H1 (cell line): Measurements from ENCODE around the gene RPL28. TPM values are rescaled to one million over a fixed set of nuclear protein-coding genes. Genes with fewer than 3 reads are reported as not detected.

ENCODE experiments used
- CTCF ChIA-PET: fragments of 300-600 bp; sonication (Branson Sonifier 250); formaldehyde crosslinking; loops from one replicate; lab custom pipeline; 2021; ENCODE audit not compliant: partially characterized antibody; lab: Charles Lee
- POLR2A ChIA-PET: fragments of 300-600 bp; sonication (Branson Sonifier 250); formaldehyde crosslinking; loops from one replicate; lab custom pipeline; 2021; ENCODE audit warnings: inconsistent platforms; ENCODE audit not compliant: partially characterized antibody; lab: Charles Lee
- DNase-seq, 2 experiments: peaks; one replicate each; pipeline versions ENCODE4 v3.0.0 to v3.0.0-alpha.2; 2010 to 2022; ENCODE audit warnings: low spot score in 2 of 2, low read depth in 1 of 2, mixed read lengths in 1 of 2
- FAIRE-seq: peaks from 2 replicates; lab custom pipeline; 2011; peaks lifted over from hg19 to GRCh38; lab: Jason Lieb, UNC
- H2AFZ ChIP-seq: 2 replicates; pipeline ENCODE4 v1.8.1; 2012; ENCODE audit warnings: low read length, inconsistent platforms
- H2AK5ac ChIP-seq: 2 replicates; pipeline ENCODE4 v1.6.1; 2013; ENCODE audit warnings: low read depth, low read length
- H2BK120ac ChIP-seq: replicated peaks from 2 replicates; pipeline ENCODE3; 2013; ENCODE audit warnings: low read depth, low read length, inconsistent platforms
- H2BK12ac ChIP-seq: 2 replicates; pipeline ENCODE4 v1.6.1; 2013; ENCODE audit warnings: low read depth, low read length
- H2BK15ac ChIP-seq: 2 replicates; pipeline ENCODE4 v1.6.1; 2013; ENCODE audit warnings: low read length
- H2BK20ac ChIP-seq: 2 replicates; pipeline ENCODE4 v1.6.1; 2013; ENCODE audit warnings: low read length
- H2BK5ac ChIP-seq: 2 replicates; pipeline ENCODE4 v1.6.1; 2013; ENCODE audit warnings: low read depth, low read length
- H3K14ac ChIP-seq: 2 replicates; pipeline ENCODE4 v1.6.1; 2013; ENCODE audit warnings: inconsistent platforms; ENCODE audit not compliant: insufficient read length
- H3K18ac ChIP-seq: 2 replicates; pipeline ENCODE4 v1.6.1; 2013; ENCODE audit warnings: low read length; ENCODE audit errors: extremely low read depth
- H3K23ac ChIP-seq: 2 replicates; pipeline ENCODE4 v1.6.1; 2013; ENCODE audit warnings: inconsistent platforms; ENCODE audit not compliant: insufficient read length
- H3K23me2 ChIP-seq: 2 replicates; pipeline ENCODE4 v1.6.1; 2013; ENCODE audit warnings: low read depth, low read length
- H3K27ac ChIP-seq: 2 replicates; pipeline ENCODE4 v1.6.1; 2011; ENCODE audit warnings: low read depth, low read length, inconsistent platforms
- H3K27me3 ChIP-seq, 4 experiments: replicated peaks in 1 of 4; 1 replicate in 1 of 4; 2 replicates in 3 of 4; pipeline versions ENCODE4 v1.6.1 to v1.8.1; 2011 to 2013; ENCODE audit warnings: low read length in 3 of 4, mild to moderate bottlenecking in 3 of 4, inconsistent platforms in 2 of 4, mixed read lengths in 2 of 4, moderate library complexity in 1 of 4; ENCODE audit not compliant: control insufficient read depth in 3 of 4, insufficient read depth in 3 of 4; ENCODE audit errors: extremely low read depth in 1 of 4
- H3K36me3 ChIP-seq, 4 experiments: 2 replicates each; pipeline versions ENCODE4 v1.6.1 to v1.8.1; 2011 to 2013; ENCODE audit warnings: mild to moderate bottlenecking in 4 of 4, low read length in 3 of 4, moderate library complexity in 2 of 4, control low read depth in 1 of 4, inconsistent platforms in 1 of 4; ENCODE audit not compliant: insufficient read depth in 4 of 4, control insufficient read depth in 2 of 4
- H3K4ac ChIP-seq: replicated peaks from 2 replicates; pipeline ENCODE3; 2013; ENCODE audit warnings: low read length, low read depth, mixed read lengths, inconsistent platforms; ENCODE audit not compliant: insufficient read length
- H3K4me1 ChIP-seq, 4 experiments: replicated peaks in 1 of 4; 1 replicate in 1 of 4; 2 replicates in 3 of 4; pipeline versions ENCODE4 v1.6.1 to v1.8.1; 2011 to 2013; ENCODE audit warnings: low read length in 3 of 4, inconsistent platforms in 2 of 4, mixed read lengths in 1 of 4; ENCODE audit not compliant: insufficient read depth in 4 of 4, control insufficient read depth in 3 of 4
- H3K4me2 ChIP-seq, 2 experiments: 2 replicates each; pipeline versions ENCODE4 v1.6.1 to v1.8.1; 2011 to 2013; ENCODE audit warnings: low read depth in 2 of 2, low read length in 2 of 2, control low read depth in 1 of 2, inconsistent platforms in 1 of 2, mild to moderate bottlenecking in 1 of 2; ENCODE audit not compliant: insufficient read depth in 1 of 2
- H3K4me3 ChIP-seq, 4 experiments: fragments of 200-600, 300-600 bp in 1 of 4; sonication (generic), shearing (Covaris generic), sonication (Bioruptor Twin) in 1 of 4; 2 replicates each; pipeline versions ENCODE4 v1.5.1 to v1.8.1; 2011 to 2016; ENCODE audit warnings: low read length in 4 of 4, low read depth in 3 of 4, control low read depth in 2 of 4, inconsistent platforms in 2 of 4, mild to moderate bottlenecking in 2 of 4, mixed read lengths in 1 of 4, moderate library complexity in 1 of 4; ENCODE audit not compliant: insufficient read depth in 2 of 4; ENCODE audit errors: extremely low read depth in 1 of 4
- H3K56ac ChIP-seq: replicated peaks from 2 replicates; pipeline ENCODE3; 2013; ENCODE audit warnings: low read depth, mild to moderate bottlenecking, mixed read lengths, low read length, inconsistent platforms; ENCODE audit not compliant: insufficient read length
- H3K79me1 ChIP-seq: 2 replicates; pipeline ENCODE4 v1.6.1; 2013; ENCODE audit warnings: low read depth, low read length, control low read depth
- H3K79me2 ChIP-seq, 2 experiments: 2 replicates each; pipeline versions ENCODE4 v1.6.1 to v1.8.1; 2012 to 2013; ENCODE audit warnings: low read length in 2 of 2, mild to moderate bottlenecking in 2 of 2, inconsistent platforms in 1 of 2; ENCODE audit not compliant: insufficient read depth in 2 of 2, control insufficient read depth in 1 of 2
- H3K9ac ChIP-seq, 4 experiments: replicated peaks in 1 of 4; 1 replicate in 1 of 4; 2 replicates in 3 of 4; pipeline versions ENCODE4 v1.6.1 to v1.8.1; 2011 to 2013; ENCODE audit warnings: low read depth in 3 of 4, low read length in 3 of 4, control low read depth in 2 of 4, mild to moderate bottlenecking in 2 of 4, moderate library complexity in 2 of 4, inconsistent platforms in 1 of 4; ENCODE audit errors: extremely low read depth in 1 of 4
- H3K9me3 ChIP-seq, 2 experiments: 2 replicates each; pipeline versions ENCODE4 v1.6.1 to v1.8.1; 2012 to 2013; ENCODE audit warnings: mild to moderate bottlenecking in 2 of 2, moderate library complexity in 2 of 2, control low read depth in 1 of 2, inconsistent platforms in 1 of 2, low read depth in 1 of 2, low read length in 1 of 2, mixed read lengths in 1 of 2; ENCODE audit not compliant: insufficient read depth in 2 of 2
- H4K20me1 ChIP-seq, 2 experiments: replicated peaks in 1 of 2; 2 replicates each; pipeline versions ENCODE3 to v1.8.1; 2011 to 2013; ENCODE audit warnings: inconsistent platforms in 2 of 2, low read length in 2 of 2, mild to moderate bottlenecking in 1 of 2; ENCODE audit not compliant: insufficient read depth in 2 of 2, control insufficient read depth in 1 of 2
- H4K5ac ChIP-seq: 2 replicates; pipeline ENCODE4 v1.6.1; 2013; ENCODE audit warnings: low read length, low read depth, mixed read lengths, inconsistent platforms; ENCODE audit not compliant: insufficient read length
- H4K8ac ChIP-seq: 2 replicates; pipeline ENCODE4 v1.8.0; 2013; ENCODE audit warnings: mild to moderate bottlenecking, moderate library complexity, low read length, inconsistent platforms; ENCODE audit not compliant: insufficient read depth; ENCODE audit errors: extremely low read depth
- H4K91ac ChIP-seq: replicated peaks from 2 replicates; pipeline ENCODE3; 2013; ENCODE audit warnings: low read length, mixed read lengths, inconsistent platforms; ENCODE audit not compliant: insufficient read length
- ATF2 ChIP-seq: IDR thresholded peaks from 2 replicates; pipeline ENCODE4 v1.6.1; 2012; ENCODE audit warnings: low read length, inconsistent platforms
- CREB1 ChIP-seq: IDR thresholded peaks from 2 replicates; pipeline ENCODE4 v1.6.1; 2012; ENCODE audit warnings: inconsistent platforms
- GABPA ChIP-seq: IDR thresholded peaks from 2 replicates; pipeline ENCODE4 v1.6.1; 2011; ENCODE audit warnings: mild to moderate bottlenecking, low read length, moderate library complexity, borderline replicate concordance; ENCODE audit not compliant: insufficient read depth
- WGBS, 2 experiments: shearing (Covaris generic) in 1 of 2; methylation state at CpG; one replicate each; pipeline versions ENCODE4 v1.1.6 to v1.1.7; 2013 to 2015; ENCODE audit warnings: low lambda C conversion rate in 2 of 2, mixed read lengths in 2 of 2, inconsistent platforms in 1 of 2, low coverage in 1 of 2, missing lambda C conversion rate in 1 of 2; ENCODE audit not compliant: insufficient replicate concordance in 2 of 2, insufficient coverage in 1 of 2, insufficient read length in 1 of 2; ENCODE audit errors: extremely low coverage in 1 of 2, missing lambda C conversion rate in 1 of 2; 5-methylcytosine and 5-hydroxymethylcytosine counted together
- polyA plus RNA-seq, 7 experiments: library from polyadenylated mRNA; depleted of rRNA in 3 of 7; stranded (reverse) in 5 of 7; unstranded in 2 of 7; fragments of >200 nt in 5 of 7; fragments of 200-250 nt in 2 of 7; gene quantifications; 1 replicate in 5 of 7; 2 replicates in 1 of 7; 4 replicates in 1 of 7; pipeline versions ENCODE4 v1.2.1 to v1.2.3, GENCODE V29; 2011 to 2013; ENCODE audit warnings: missing spikeins in 2 of 7, mixed read lengths in 2 of 7
- total RNA-seq: library from RNA; stranded (reverse); fragmentation: NEBNext Ultra II Directional; extraction: Animal tissue kit (Norgen Biotek cat#: 25700); gene quantifications from 2 replicates; pipeline ENCODE4 v1.2.1, GENCODE V29; 2021

RPL28 gene
- total and polyA plus RNA-seq, 2 of the 8 experiments (the other 6 are each of a cell fraction or from before 2014, with no cell fraction given) = 2,123 to 8,402 TPM

- Histone ChIP-seq H3K23me2 (peaks cover 1% of the 10 kb centered on the region; the same call in 1 of the 2 replicates), H3K36me3 (peaks cover 0 to 54% (median 15%) of the 10 kb centered on the region in 4 experiments; a peak in 4 of 8 replicates), H2BK120ac (no peak overlapping the region), H3K27me3 (peaks cover 5 to 10% (median 8%) of the 10 kb centered on the region in 4 experiments; a peak in 6 of 7 replicates), H3K4me2 (peak overlapping the region in 1 of 2 experiments; percentile 66; a peak in 2 of 4 replicates), H3K4me1 (peaks cover 11 to 36% (median 24%) of the 10 kb centered on the region in 4 experiments), H2AK5ac (no peak overlapping the region), H3K18ac (peak overlapping the region; percentile 10), H2BK5ac (peak overlapping the region; percentile 92; the same call in 1 of the 2 replicates), H2BK12ac (0 out of 2 replicates have a peak overlapping the region, but pooled peaks have one; percentile 14), H2AFZ (no peak overlapping the region), H3K4ac (peak overlapping the region; percentile 98), H2BK20ac (no peak overlapping the region), H3K79me2 (no peaks in the 10 kb centered on the region), H3K56ac (no peak overlapping the region), H4K20me1 (peaks cover 0 to 2% of the 10 kb centered on the region in 2 experiments), H3K14ac (no peak overlapping the region), H3K4me3 (no peak overlapping the region), H3K27ac (peak overlapping the region; percentile 76; the same call in 1 of the 2 replicates), H3K9me3 (no peaks in the 10 kb centered on the region), H4K8ac (peak overlapping the region; percentile 45; the same call in 1 of the 2 replicates), H4K5ac (peak overlapping the region; percentile 29), H3K79me1 (no peaks in the 10 kb centered on the region), H4K91ac (peak overlapping the region; percentile 15), H3K9ac (no peak overlapping the region), H3K23ac (no peak overlapping the region), H2BK15ac (no peak overlapping the region; the same call in 1 of the 2 replicates)
- FAIRE-seq = no peak
- DNase-seq = no peak
- ChIA-PET CTCF (interaction anchor here (0.6 to 2.9 kb wide), 8 partner anchors 10 to 187 kb away, joined by 3 to 12 read pairs (median 4); partner anchors contain the start of gene TMEM238), POLR2A (interaction anchor here (0.9 to 7.9 kb wide), 16 partner anchors 9 to 60 kb away, joined by 3 to 58 read pairs (median 6); partner anchors contain the start of genes IL11, TMEM190, TMEM238 and UBE2S)
- TF ChIP-seq GABPA = no peak
- TF ChIP-seq ATF2 = 0 out of 2 replicates have a peak, but pooled peaks have one; percentile 8
- no peak for TF ChIP-seq CREB1
- 85% methylated on average over 3 of the region's 10 CpGs; no CpG with 5 or more reads in 1 of the 2 experiments for WGBS, 2 experiments
Observed at GRCh38 chr19:55347442-55348009, 38.2 kb upstream of the RPL28 start.
